HL-60 (cell line): Measurements from ENCODE around the gene SECISBP2L.

ENCODE experiments used
- TF ChIP-seq, protein P1 (sequence below): IDR thresholded peaks from one replicate; pipeline ENCODE4 v1.5.1; 2011; ENCODE audit warnings: low read length, control low read depth, inconsistent platforms; ENCODE audit not compliant: insufficient read depth
- TF ChIP-seq, protein P2 (sequence below): IDR thresholded peaks from 2 replicates; pipeline ENCODE4 v1.6.1; 2012; ENCODE audit warnings: low read depth; ENCODE audit not compliant: insufficient replicate concordance

- TF ChIP-seq, protein P1, sequence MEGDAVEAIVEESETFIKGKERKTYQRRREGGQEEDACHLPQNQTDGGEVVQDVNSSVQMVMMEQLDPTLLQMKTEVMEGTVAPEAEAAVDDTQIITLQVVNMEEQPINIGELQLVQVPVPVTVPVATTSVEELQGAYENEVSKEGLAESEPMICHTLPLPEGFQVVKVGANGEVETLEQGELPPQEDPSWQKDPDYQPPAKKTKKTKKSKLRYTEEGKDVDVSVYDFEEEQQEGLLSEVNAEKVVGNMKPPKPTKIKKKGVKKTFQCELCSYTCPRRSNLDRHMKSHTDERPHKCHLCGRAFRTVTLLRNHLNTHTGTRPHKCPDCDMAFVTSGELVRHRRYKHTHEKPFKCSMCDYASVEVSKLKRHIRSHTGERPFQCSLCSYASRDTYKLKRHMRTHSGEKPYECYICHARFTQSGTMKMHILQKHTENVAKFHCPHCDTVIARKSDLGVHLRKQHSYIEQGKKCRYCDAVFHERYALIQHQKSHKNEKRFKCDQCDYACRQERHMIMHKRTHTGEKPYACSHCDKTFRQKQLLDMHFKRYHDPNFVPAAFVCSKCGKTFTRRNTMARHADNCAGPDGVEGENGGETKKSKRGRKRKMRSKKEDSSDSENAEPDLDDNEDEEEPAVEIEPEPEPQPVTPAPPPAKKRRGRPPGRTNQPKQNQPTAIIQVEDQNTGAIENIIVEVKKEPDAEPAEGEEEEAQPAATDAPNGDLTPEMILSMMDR = no peak
- TF ChIP-seq, protein P2, sequence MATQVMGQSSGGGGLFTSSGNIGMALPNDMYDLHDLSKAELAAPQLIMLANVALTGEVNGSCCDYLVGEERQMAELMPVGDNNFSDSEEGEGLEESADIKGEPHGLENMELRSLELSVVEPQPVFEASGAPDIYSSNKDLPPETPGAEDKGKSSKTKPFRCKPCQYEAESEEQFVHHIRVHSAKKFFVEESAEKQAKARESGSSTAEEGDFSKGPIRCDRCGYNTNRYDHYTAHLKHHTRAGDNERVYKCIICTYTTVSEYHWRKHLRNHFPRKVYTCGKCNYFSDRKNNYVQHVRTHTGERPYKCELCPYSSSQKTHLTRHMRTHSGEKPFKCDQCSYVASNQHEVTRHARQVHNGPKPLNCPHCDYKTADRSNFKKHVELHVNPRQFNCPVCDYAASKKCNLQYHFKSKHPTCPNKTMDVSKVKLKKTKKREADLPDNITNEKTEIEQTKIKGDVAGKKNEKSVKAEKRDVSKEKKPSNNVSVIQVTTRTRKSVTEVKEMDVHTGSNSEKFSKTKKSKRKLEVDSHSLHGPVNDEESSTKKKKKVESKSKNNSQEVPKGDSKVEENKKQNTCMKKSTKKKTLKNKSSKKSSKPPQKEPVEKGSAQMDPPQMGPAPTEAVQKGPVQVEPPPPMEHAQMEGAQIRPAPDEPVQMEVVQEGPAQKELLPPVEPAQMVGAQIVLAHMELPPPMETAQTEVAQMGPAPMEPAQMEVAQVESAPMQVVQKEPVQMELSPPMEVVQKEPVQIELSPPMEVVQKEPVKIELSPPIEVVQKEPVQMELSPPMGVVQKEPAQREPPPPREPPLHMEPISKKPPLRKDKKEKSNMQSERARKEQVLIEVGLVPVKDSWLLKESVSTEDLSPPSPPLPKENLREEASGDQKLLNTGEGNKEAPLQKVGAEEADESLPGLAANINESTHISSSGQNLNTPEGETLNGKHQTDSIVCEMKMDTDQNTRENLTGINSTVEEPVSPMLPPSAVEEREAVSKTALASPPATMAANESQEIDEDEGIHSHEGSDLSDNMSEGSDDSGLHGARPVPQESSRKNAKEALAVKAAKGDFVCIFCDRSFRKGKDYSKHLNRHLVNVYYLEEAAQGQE = no peak
These were observed 10.4 kb downstream of the SECISBP2L start for GRCh38 chr15:49035825-49036224.
